SK-N-SH treated with all-trans-retinoic acid at 6 μM for 48 hours (cell line): ENCODE data around the gene PIAS1.

Source experiments
- CREB5 ChIP-seq: fragments of 250-450 bp; sonication (Bioruptor Pico); IDR thresholded peaks from 2 replicates; pipeline ENCODE4 v1.5.1; 2020; ENCODE audit warnings: low read depth, mild to moderate bottlenecking, moderate library complexity
- PATZ1 ChIP-seq: fragments of 250-450 bp; sonication (Bioruptor Pico); IDR thresholded peaks from 2 replicates; pipeline ENCODE4 v1.8.0; 2020; ENCODE audit warnings: mild to moderate bottlenecking, moderate library complexity, borderline replicate concordance
- PPARA ChIP-seq: fragments of 250-450 bp; sonication (Bioruptor Pico); IDR thresholded peaks from 2 replicates; pipeline ENCODE4 v1.5.0; 2020; ENCODE audit warnings: mild to moderate bottlenecking, borderline replicate concordance

GRCh38 chr15:68080334-68080733 lies 26.2 kb downstream of the PIAS1 start:
- TF ChIP-seq PATZ1 (CRISPR knock-in tag), result no peak
- no peak for TF ChIP-seq CREB5 (CRISPR knock-in tag)
- TF ChIP-seq PPARA, result no peak
